Ishikawa (cell line): ENCODE results near the gene CLCN1.

Experiments
- CEBPB ChIP-seq: IDR thresholded peaks from 2 replicates; pipeline ENCODE4 v1.6.1; 2012
- CREB1 ChIP-seq: IDR thresholded peaks from 2 replicates; pipeline ENCODE4 v1.6.1; 2012; ENCODE audit warnings: low read depth
- EGR1 ChIP-seq: IDR thresholded peaks from 2 replicates; pipeline ENCODE4 v1.6.1; 2012
- EP300 ChIP-seq: IDR thresholded peaks from 2 replicates; pipeline ENCODE4 v1.6.1; 2012; ENCODE audit warnings: borderline replicate concordance
- FOXM1 ChIP-seq: IDR thresholded peaks from 2 replicates; pipeline ENCODE4 v1.6.1; 2012; ENCODE audit warnings: low read depth, borderline replicate concordance
- MAX ChIP-seq: IDR thresholded peaks from 2 replicates; pipeline ENCODE4 v1.6.1; 2012
- NFIC ChIP-seq: IDR thresholded peaks from 2 replicates; pipeline ENCODE4 v1.6.1; 2012
- RAD21 ChIP-seq: IDR thresholded peaks from 2 replicates; pipeline ENCODE4 v1.6.1; 2012; ENCODE audit warnings: low read depth
- REST ChIP-seq: IDR thresholded peaks from 2 replicates; pipeline ENCODE4 v1.6.1; 2012; ENCODE audit warnings: low read depth, mild to moderate bottlenecking
- TAF1 ChIP-seq: IDR thresholded peaks from 2 replicates; pipeline ENCODE4 v1.6.1; 2012; ENCODE audit warnings: low read depth, mild to moderate bottlenecking
- TCF12 ChIP-seq: IDR thresholded peaks from 2 replicates; pipeline ENCODE4 v1.6.1; 2012; ENCODE audit warnings: low read depth
- TEAD4 ChIP-seq: IDR thresholded peaks from 2 replicates; pipeline ENCODE4 v1.6.1; 2012
- USF1 ChIP-seq: IDR thresholded peaks from 2 replicates; pipeline ENCODE4 v1.6.1; 2012
- YY1 ChIP-seq: IDR thresholded peaks from 2 replicates; pipeline ENCODE4 v1.6.1; 2012; ENCODE audit warnings: low read depth
- ZBTB7A ChIP-seq: IDR thresholded peaks from 2 replicates; pipeline ENCODE4 v1.6.1; 2012; ENCODE audit warnings: low read depth

CLCN1 gene

GRCh38 chr7:143299840-143300239 is 16.1 kb upstream of the CLCN1 start:
- TF ChIP-seq EP300 (no peak), RAD21 (peak; percentile 58)

- no peak for TF ChIP-seq CREB1
- no peak for TF ChIP-seq EGR1
- TF ChIP-seq YY1 = no peak
Observed at GRCh38 chr7:143300959-143301935, 14.7 kb upstream of the CLCN1 start.

GRCh38 chr7:143303733-143304132 is 12.2 kb upstream of the CLCN1 start:
- TF ChIP-seq YY1 (no peak), NFIC (no peak), CEBPB (no peak), EP300 (no peak)

- TF ChIP-seq TEAD4 = no peak
- TF ChIP-seq CEBPB = no peak
- no peak for TF ChIP-seq TAF1
- TF ChIP-seq EGR1 = no peak
- no peak for TF ChIP-seq ZBTB7A
- TF ChIP-seq CREB1 = no peak
- no peak for TF ChIP-seq FOXM1
- TF ChIP-seq EP300 = no peak
- no peak for TF ChIP-seq REST
- no peak for TF ChIP-seq USF1
- no peak for TF ChIP-seq YY1
- TF ChIP-seq RAD21 = no peak
- no peak for TF ChIP-seq TCF12
- TF ChIP-seq NFIC = no peak
- TF ChIP-seq MAX = no peak
Observed at GRCh38 chr7:143304938-143305337, 11.0 kb upstream of the CLCN1 start.

GRCh38 chr7:143305423-143306070 is 10.4 kb upstream of the CLCN1 start:
- TF ChIP-seq TAF1 = no peak
- no peak for TF ChIP-seq ZBTB7A
- TF ChIP-seq RAD21 = peak; percentile 76
- TF ChIP-seq NFIC = no peak

GRCh38 chr7:143308632-143309031 is 7.3 kb upstream of the CLCN1 start:
- TF ChIP-seq REST (no peak), FOXM1 (no peak), NFIC (no peak), EP300 (no peak), EGR1 (no peak), TAF1 (no peak), CREB1 (no peak), YY1 (no peak), CEBPB (no peak)

- TF ChIP-seq YY1 (no peak), RAD21 (no peak), USF1 (no peak), NFIC (no peak), TCF12 (no peak), EGR1 (no peak), TAF1 (no peak), FOXM1 (no peak), CREB1 (no peak), TEAD4 (no peak), MAX (no peak), REST (no peak), ZBTB7A (no peak), CEBPB (no peak), EP300 (no peak)
Observed at GRCh38 chr7:143314127-143314526, 1.8 kb upstream of the CLCN1 start.
